Endothelial cell of umbilical vein (primary cell): Measurements from ENCODE around the gene LMX1A. TPM values are rescaled to one million over a fixed set of nuclear protein-coding genes. Genes with fewer than 3 reads are reported as not detected.

Experiments used
- BruUV-seq: library from RNA; stranded (reverse); fragments of 400-500 nt; replicated peaks from 2 replicates; lab custom pipeline; 2021; lab: Mats Ljungman, UMichigan
- CTCF ChIA-PET: fragments of 300-600, 350-600 bp; sonication (Branson Sonifier 250); formaldehyde crosslinking; loops from one replicate; lab custom pipeline; 2021; ENCODE audit warnings: antibody characterized with exemption, inconsistent platforms; lab: Charles Lee
- POLR2A ChIA-PET: fragments of 300-600, 350-600 bp; sonication (Branson Sonifier 250); formaldehyde crosslinking; loops from one replicate; lab custom pipeline; 2021; ENCODE audit warnings: antibody characterized with exemption, inconsistent platforms; lab: Charles Lee
- DNase-seq: peaks from one replicate; pipeline ENCODE4 v3.0.0-alpha.2; 2011; ENCODE audit warnings: low read depth, low spot score
- FAIRE-seq: peaks from 2 replicates; lab custom pipeline; 2011; peaks lifted over from hg19 to GRCh38; lab: Jason Lieb, UNC
- H2AFZ ChIP-seq: 2 replicates; pipeline ENCODE4 v1.6.0; 2012; ENCODE audit warnings: low read depth, low read length, control low read depth, inconsistent platforms
- H3K27ac ChIP-seq: 2 replicates; pipeline ENCODE4 v1.5.1; 2011; ENCODE audit warnings: low read depth, mild to moderate bottlenecking, control low read depth, low read length, moderate library complexity; ENCODE audit not compliant: insufficient read depth
- H3K27me3 ChIP-seq, 2 experiments: 2 replicates each; pipeline versions ENCODE4 v1.6.0 to v1.6.1; 2011; ENCODE audit warnings: low read length in 2 of 2, mixed read lengths in 1 of 2; ENCODE audit not compliant: control insufficient read depth in 2 of 2, insufficient read depth in 2 of 2
- H3K36me3 ChIP-seq, 2 experiments: 2 replicates in 1 of 2; 3 replicates in 1 of 2; pipeline ENCODE4 v1.5.1; 2011; ENCODE audit warnings: low read length in 2 of 2, mild to moderate bottlenecking in 1 of 2, moderate library complexity in 1 of 2; ENCODE audit not compliant: control insufficient read depth in 2 of 2, insufficient read depth in 2 of 2; ENCODE audit errors: extremely low read depth in 1 of 2
- H3K4me1 ChIP-seq: 3 replicates; pipeline ENCODE4 v1.5.1; 2011; ENCODE audit warnings: mild to moderate bottlenecking, low read length; ENCODE audit not compliant: control insufficient read depth, insufficient read depth; ENCODE audit errors: extremely low read depth
- H3K4me2 ChIP-seq: 2 replicates; pipeline ENCODE4 v1.6.1; 2011; ENCODE audit warnings: low read length, control low read depth, mixed read lengths; ENCODE audit not compliant: insufficient read depth
- H3K4me3 ChIP-seq, 3 experiments: fragments of 200-600 bp in 1 of 3; sonication (generic), shearing (Covaris generic) in 1 of 3; replicated peaks in 1 of 3; 2 replicates each; pipeline ENCODE4 v1.5.1; 2011 to 2016; ENCODE audit warnings: control low read depth in 3 of 3, low read length in 3 of 3, mild to moderate bottlenecking in 2 of 3, inconsistent platforms in 1 of 3, low read depth in 1 of 3, moderate library complexity in 1 of 3; ENCODE audit not compliant: insufficient read depth in 1 of 3
- H3K79me2 ChIP-seq: 2 replicates; pipeline ENCODE4 v1.6.0; 2012; ENCODE audit warnings: low read length, inconsistent platforms; ENCODE audit not compliant: control insufficient read depth, insufficient read depth
- H3K9ac ChIP-seq: replicated peaks from 2 replicates; pipeline ENCODE3; 2011; ENCODE audit warnings: low read length, control low read depth; ENCODE audit not compliant: insufficient read depth; ENCODE audit errors: extremely low read depth
- H3K9me1 ChIP-seq: replicated peaks from 3 replicates; pipeline ENCODE4 v1.6.0; 2011; ENCODE audit warnings: mild to moderate bottlenecking, low read length; ENCODE audit not compliant: control insufficient read depth, insufficient read depth; ENCODE audit errors: extremely low read depth
- H3K9me3 ChIP-seq: replicated peaks from 2 replicates; pipeline ENCODE4 v1.5.1; 2012; ENCODE audit warnings: low read length, inconsistent platforms; ENCODE audit not compliant: control insufficient read depth, insufficient read depth
- H4K20me1 ChIP-seq: replicated peaks from 2 replicates; pipeline ENCODE3; 2011; ENCODE audit warnings: mild to moderate bottlenecking, low read length; ENCODE audit not compliant: control insufficient read depth, insufficient read depth; ENCODE audit errors: extremely low read depth
- CTCF ChIP-seq, 2 donors: IDR thresholded peaks; 1 replicate in 1 of 2; 2 replicates in 1 of 2; pipeline ENCODE4 v1.5.1; 2011; ENCODE audit warnings: low read length in 2 of 2, mild to moderate bottlenecking in 2 of 2, moderate library complexity in 2 of 2, control low read depth in 1 of 2, inconsistent platforms in 1 of 2, low read depth in 1 of 2; ENCODE audit not compliant: insufficient read depth in 1 of 2; ENCODE audit errors: extremely low read depth in 1 of 2
- EZH2 ChIP-seq: IDR thresholded peaks from 2 replicates; pipeline ENCODE4 v1.6.1; 2012; ENCODE audit warnings: borderline replicate concordance, low read depth, mild to moderate bottlenecking, moderate library complexity, low read length, inconsistent platforms; ENCODE audit not compliant: severe bottlenecking
- FOS ChIP-seq: IDR thresholded peaks from 2 replicates; pipeline ENCODE4 v1.6.1; 2011; ENCODE audit warnings: mild to moderate bottlenecking, low read length, moderate library complexity, borderline replicate concordance; ENCODE audit not compliant: insufficient read depth
- GATA2 ChIP-seq: IDR thresholded peaks from 2 replicates; pipeline ENCODE4 v1.7.0; 2011; ENCODE audit warnings: low read depth, mild to moderate bottlenecking, moderate library complexity, mixed read lengths, low read length; ENCODE audit not compliant: insufficient read length, insufficient read depth
- JUN ChIP-seq: IDR thresholded peaks from 2 replicates; pipeline ENCODE4 v1.6.1; 2011; ENCODE audit warnings: borderline replicate concordance, low read depth; ENCODE audit not compliant: insufficient read length, insufficient read depth
- MAX ChIP-seq: IDR thresholded peaks from 2 replicates; pipeline ENCODE4 v1.6.1; 2011; ENCODE audit not compliant: insufficient read depth, insufficient read length
- MYC ChIP-seq: IDR thresholded peaks from one replicate; pipeline ENCODE4 v1.6.1; 2011; ENCODE audit warnings: mild to moderate bottlenecking, low read depth, low read length
- POLR2A ChIP-seq: IDR thresholded peaks from 2 replicates; pipeline ENCODE4 v1.6.1; 2012; ENCODE audit warnings: low read depth, mild to moderate bottlenecking, control low read depth, low read length
- POLR2AphosphoS5 ChIP-seq: IDR thresholded peaks from 2 replicates; pipeline ENCODE4 v1.6.1; 2012; ENCODE audit warnings: low read depth, mild to moderate bottlenecking, control low read depth, low read length, moderate library complexity; ENCODE audit not compliant: insufficient read depth
- dilution Hi-C: fragments of 300-500 bp; cut with MboI; formaldehyde crosslinking; loops from one replicate; pipeline ENCODE4 v1.15.0; 2019; ENCODE audit warnings: low sequenced_read_pairs; ENCODE audit not compliant: extremely low pct_ligation_motif_present
- intact Hi-C: fragments of 100-400 bp; cut with micrococcal nuclease; formaldehyde crosslinking; loops from one replicate; pipeline ENCODE4 v1.10.0; 2022
- polyA plus RNA-seq, 4 experiments: library from polyadenylated mRNA; depleted of rRNA in 3 of 4; stranded (reverse) in 3 of 4; unstranded in 1 of 4; fragments of >200 nt; gene quantifications; 2 replicates each; pipeline versions ENCODE4 v1.2.1 to v1.2.3, GENCODE V29; 2011 to 2012; ENCODE audit warnings: missing spikeins in 1 of 4
- total RNA-seq: library from RNA; stranded (reverse); gene quantifications from 2 replicates; pipeline ENCODE4 v1.2.3, GENCODE V29; 2021

LMX1A gene
- total and polyA plus RNA-seq, 2 donors (not counting 3 experiments of a cell fraction or from before 2014, with no cell fraction given), result not detected

DNA sequence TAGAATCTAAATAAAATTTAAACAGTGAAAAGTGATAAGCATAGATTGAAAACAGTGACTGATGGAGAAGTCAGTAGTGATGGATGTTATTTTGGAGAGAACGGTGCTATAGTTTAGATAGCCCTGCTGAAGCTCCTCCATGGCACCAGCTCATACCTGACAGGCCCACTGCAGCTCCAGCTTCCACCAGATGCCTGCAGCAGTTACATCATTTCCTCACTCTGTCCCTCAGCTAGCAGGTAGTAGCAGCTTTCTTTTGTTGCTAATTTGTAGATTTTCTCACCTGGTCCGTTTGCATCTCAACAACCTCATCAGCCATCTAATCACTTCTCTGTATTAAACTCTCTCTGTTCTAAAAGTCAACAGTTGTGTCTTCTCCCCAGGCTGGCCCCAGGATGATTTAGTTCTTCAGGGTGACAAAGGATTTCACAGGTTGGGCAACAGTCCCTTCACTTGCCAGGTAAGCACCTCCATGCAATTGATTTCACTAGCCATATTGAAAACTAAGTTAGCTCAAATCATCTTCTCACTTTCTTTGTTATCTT, 128.3 kb downstream of the LMX1A start:
- TF ChIP-seq GATA2, result no peak
- TF ChIP-seq CTCF (IDR thresholded peaks at IDR 0.05; ENCODE audit: extremely low read depth in 1 of 2, insufficient read depth in 1 of 2, low read depth in 1 of 2, low read length in 2 of 2), result no peak
- no peak for TF ChIP-seq FOS
- TF ChIP-seq POLR2AphosphoS5, result no peak
- no peak for TF ChIP-seq MAX
- TF ChIP-seq JUN, result no peak
- no peak for TF ChIP-seq POLR2A
- no peak for TF ChIP-seq EZH2
- TF ChIP-seq MYC, result no peak
- no peaks in the 10 kb centered on the region for H3K4me1 ChIP-seq
- intact Hi-C loops, result no loop called here
- no peaks in the 10 kb centered on the region for H4K20me1 ChIP-seq
- H3K27ac ChIP-seq, result no peak overlapping the region
- H3K36me3 ChIP-seq, result no peaks in the 10 kb centered on the region
- H3K9ac ChIP-seq, result no peak overlapping the region
- POLR2A ChIA-PET, result no interaction called here
- DNase-seq, result no peak
- no peaks in the 10 kb centered on the region for H3K79me2 ChIP-seq
- CTCF ChIA-PET, result no interaction called here
- H3K9me1 ChIP-seq, result no peaks in the 10 kb centered on the region
- dilution Hi-C loops, result no loop called here
- H3K27me3 ChIP-seq, result no peaks in the 10 kb centered on the region
- no peak overlapping the region for H3K4me2 ChIP-seq
- no peak overlapping the region for H3K4me3 ChIP-seq
- no peak overlapping the region for H2AFZ ChIP-seq
- H3K9me3 ChIP-seq, result no peaks in the 10 kb centered on the region
- no TSS peak for BruUV-seq
- no peak for FAIRE-seq
